Upper lobe of left lung (tissue), 4 donors: ENCODE measurements around the gene SNRNP35.

Experiments used
- CTCF ChIP-seq, 6 experiments: fragments of 450-650 bp in 4 of 6; fragments of 200-600 bp in 2 of 6; sonication (generic) in 2 of 6; IDR thresholded peaks; one replicate each; pipeline ENCODE4 v1.5.1; 2016 to 2019; ENCODE audit warnings: antibody characterized with exemption in 6 of 6
- EP300 ChIP-seq, 4 donors: sonication (generic); formaldehyde crosslinking; IDR thresholded peaks; one replicate each; pipeline ENCODE4 v1.5.1; 2017; ENCODE audit warnings: antibody characterized with exemption in 4 of 4, control low read depth in 2 of 4
- POLR2A ChIP-seq, 4 donors: fragments of 450-650 bp; IDR thresholded peaks; one replicate each; pipeline ENCODE4 v1.5.1; 2016 to 2017; ENCODE audit warnings: antibody characterized with exemption in 4 of 4, mild to moderate bottlenecking in 2 of 4
- POLR2AphosphoS5 ChIP-seq, 2 donors: sonication (generic); formaldehyde crosslinking; IDR thresholded peaks; one replicate each; pipeline ENCODE4 v1.5.1; 2017; ENCODE audit warnings: antibody characterized with exemption in 2 of 2

GRCh38 chr12:123421314-123421713, 36.6 kb upstream of the SNRNP35 start:
- no peak for TF ChIP-seq POLR2A (IDR thresholded peaks at IDR 0.05)
- TF ChIP-seq CTCF (IDR thresholded peaks at IDR 0.05), result no peak
- no peak for TF ChIP-seq EP300 (IDR thresholded peaks at IDR 0.05)
- no peak for TF ChIP-seq POLR2AphosphoS5 (IDR thresholded peaks at IDR 0.05)
